T-helper 1 cell treated with Interleukin-12 subunit alpha and Interleukin-12 subunit beta and Interleukin-4 antibody, amounts not matched to agents 30 μg/mL and 1 μg/mL, for 36 hours (primary cell): Measurements from ENCODE around the gene CA10.

Experiments used
- H3K27ac Mint-ChIP-seq: one replicate; pipeline ENCODE4 v1.8.0; 2021; ENCODE audit warnings: mild to moderate bottlenecking, mixed read lengths
- H3K27me3 Mint-ChIP-seq: one replicate; pipeline ENCODE4 v1.8.0; 2021; ENCODE audit warnings: low read depth, mixed read lengths
- H3K36me3 Mint-ChIP-seq: one replicate; pipeline ENCODE4 v1.8.0; 2021; ENCODE audit warnings: low read depth, mixed read lengths
- H3K4me1 Mint-ChIP-seq: one replicate; pipeline ENCODE4 v1.8.0; 2021; ENCODE audit warnings: low read depth, mixed read lengths
- H3K4me3 Mint-ChIP-seq: one replicate; pipeline ENCODE4 v1.8.0; 2021; ENCODE audit warnings: mild to moderate bottlenecking, moderate library complexity, mixed read lengths
- H3K9me3 Mint-ChIP-seq: one replicate; pipeline ENCODE4 v1.8.0; 2021; ENCODE audit warnings: mixed read lengths

The CA10 gene

DNA sequence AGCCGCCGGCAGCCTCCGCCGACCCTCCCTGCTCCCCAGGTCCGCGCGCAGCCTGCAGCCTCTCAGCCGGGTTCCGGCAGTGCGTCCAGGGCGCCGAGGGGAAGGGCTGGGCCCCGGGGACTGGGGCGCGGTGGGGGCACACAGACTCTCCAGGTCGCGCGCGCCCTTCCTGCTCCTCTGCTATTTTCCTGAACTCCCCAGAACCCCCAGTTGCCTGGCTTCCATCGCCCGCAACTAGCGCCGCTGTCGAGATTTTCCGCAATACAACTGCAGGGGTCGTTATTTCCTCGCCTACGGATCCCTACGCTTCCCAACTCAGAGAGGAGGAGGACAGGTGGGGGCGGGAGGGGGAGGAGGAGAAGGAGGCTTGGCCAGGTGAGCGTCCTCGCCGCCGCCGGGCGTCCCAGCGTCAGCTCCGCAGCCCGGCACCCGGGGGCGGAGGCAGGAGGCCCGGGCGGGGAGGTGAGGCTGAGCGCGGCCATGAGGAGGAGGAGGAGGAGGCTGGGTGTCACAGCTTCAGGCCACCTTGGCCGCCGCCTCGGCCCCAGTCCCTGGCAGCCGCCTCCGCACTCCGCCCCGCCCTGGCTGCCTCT, at the start of gene CA10:
TSS of gene CA10 (minus strand) at position 265 of the 593 bp plus-strand sequence.
- Mint-ChIP-seq H3K27ac (no peak within 1 kb of the TSS), H3K4me3 (no peak within 1 kb of the TSS), H3K36me3 (no peaks in the 10 kb centered on the region), H3K4me1 (peaks cover 3% of the 10 kb centered on the region), H3K27me3 (peaks cover 52% of the 10 kb centered on the region), H3K9me3 (peaks cover 8% of the 10 kb centered on the region)

DNA sequence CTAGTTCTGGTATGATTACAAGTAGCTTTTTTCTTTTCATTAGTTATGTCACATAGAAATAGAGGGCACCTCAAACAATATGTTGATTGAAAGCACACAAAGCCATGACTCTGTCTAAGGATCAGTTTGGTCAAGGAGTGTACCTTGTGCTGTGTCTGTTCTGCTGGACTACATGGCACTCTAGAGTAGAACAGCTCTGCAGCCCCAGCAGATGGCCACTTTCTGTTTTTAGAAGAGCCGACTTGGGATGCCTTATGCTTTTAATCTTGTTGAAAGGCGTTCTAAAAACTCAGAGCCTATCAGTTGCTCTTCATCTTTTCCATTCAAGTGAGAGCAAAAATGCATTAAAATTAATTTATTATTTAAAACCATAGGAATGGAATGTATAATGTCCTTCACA, 49.3 kb upstream of the CA10 start:
- Mint-ChIP-seq H3K27ac (no peak overlapping the region), H3K36me3 (no peaks in the 10 kb centered on the region)

DNA sequence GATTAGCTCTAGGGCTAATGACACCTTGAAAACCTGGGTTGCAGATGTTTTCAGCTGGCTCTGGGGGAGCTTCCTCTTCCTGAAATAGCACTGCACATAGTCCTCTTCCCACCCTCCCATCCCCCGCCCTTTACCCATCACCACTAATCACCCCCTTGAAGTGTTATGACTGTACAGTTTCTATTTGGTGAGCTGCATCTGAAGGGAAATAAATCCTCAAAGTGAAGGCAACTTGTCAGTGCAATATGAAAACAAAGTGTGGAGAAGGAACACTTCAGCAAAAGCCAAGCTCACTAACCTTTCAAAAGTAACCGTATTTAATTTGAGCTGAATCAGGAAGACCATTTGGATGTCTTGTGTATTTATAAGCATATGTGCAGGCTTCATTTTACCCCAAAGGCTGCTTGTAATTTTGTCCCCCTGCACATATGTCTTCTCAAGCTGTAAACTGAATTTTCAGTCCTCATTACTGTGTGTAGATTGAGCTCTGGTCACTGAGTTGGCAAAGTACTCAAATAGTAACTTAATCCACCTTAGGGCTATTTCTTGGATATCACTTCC, 44.1 kb upstream of the CA10 start:
- no peaks in the 10 kb centered on the region for H3K4me1 Mint-ChIP-seq
- no peaks in the 10 kb centered on the region for H3K9me3 Mint-ChIP-seq
- H3K27me3 Mint-ChIP-seq, result no peaks in the 10 kb centered on the region
- H3K27ac Mint-ChIP-seq, result no peak overlapping the region
- no peaks in the 10 kb centered on the region for H3K36me3 Mint-ChIP-seq
- no peak overlapping the region for H3K4me3 Mint-ChIP-seq

More for the DNA sequence above, 49.3 kb upstream of the CA10 start:
- no peaks in the 10 kb centered on the region for H3K27me3 Mint-ChIP-seq
- H3K4me3 Mint-ChIP-seq, result no peak overlapping the region
- no peaks in the 10 kb centered on the region for H3K4me1 Mint-ChIP-seq
- no peaks in the 10 kb centered on the region for H3K9me3 Mint-ChIP-seq

DNA sequence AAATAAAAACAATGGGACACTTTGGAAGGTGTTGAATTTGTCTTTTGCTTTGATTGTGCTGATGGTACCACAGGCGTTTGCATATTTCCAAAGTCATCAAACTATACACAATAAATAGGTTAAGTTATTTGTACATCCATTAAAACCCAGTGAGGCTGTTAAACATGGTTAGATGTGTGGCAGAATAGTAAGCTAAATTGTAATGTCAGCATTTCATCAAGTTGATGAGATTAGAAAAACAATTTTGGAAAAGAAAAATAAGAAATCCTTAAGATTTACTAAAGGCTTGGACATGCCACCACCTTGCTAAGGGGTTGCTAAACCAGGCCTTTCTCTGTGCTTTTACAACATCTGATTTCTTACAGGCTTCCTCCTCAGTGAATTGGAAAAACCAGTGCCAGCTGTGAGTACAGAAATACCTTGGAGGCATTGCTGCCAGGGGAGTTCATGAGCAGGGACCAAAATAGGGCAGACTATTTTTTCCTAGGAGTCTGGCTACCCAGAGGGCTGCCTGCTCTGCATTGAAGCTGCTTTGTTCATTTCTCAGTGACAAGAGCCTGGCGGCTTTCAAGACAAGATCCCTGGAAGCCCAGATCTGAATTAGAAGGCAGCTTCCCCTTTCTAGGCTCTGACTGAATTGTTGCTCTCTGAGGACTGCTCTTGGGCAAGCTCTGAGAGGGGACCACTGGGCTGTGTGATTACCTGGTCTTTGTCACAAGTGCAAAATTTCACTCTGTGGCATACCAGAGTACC, 43.4 kb upstream of the CA10 start:
- no peaks in the 10 kb centered on the region for H3K36me3 Mint-ChIP-seq
- H3K27me3 Mint-ChIP-seq, result no peaks in the 10 kb centered on the region
- H3K4me1 Mint-ChIP-seq, result no peaks in the 10 kb centered on the region
- no peak overlapping the region for H3K27ac Mint-ChIP-seq
- H3K9me3 Mint-ChIP-seq, result no peaks in the 10 kb centered on the region
- no peak overlapping the region for H3K4me3 Mint-ChIP-seq

DNA sequence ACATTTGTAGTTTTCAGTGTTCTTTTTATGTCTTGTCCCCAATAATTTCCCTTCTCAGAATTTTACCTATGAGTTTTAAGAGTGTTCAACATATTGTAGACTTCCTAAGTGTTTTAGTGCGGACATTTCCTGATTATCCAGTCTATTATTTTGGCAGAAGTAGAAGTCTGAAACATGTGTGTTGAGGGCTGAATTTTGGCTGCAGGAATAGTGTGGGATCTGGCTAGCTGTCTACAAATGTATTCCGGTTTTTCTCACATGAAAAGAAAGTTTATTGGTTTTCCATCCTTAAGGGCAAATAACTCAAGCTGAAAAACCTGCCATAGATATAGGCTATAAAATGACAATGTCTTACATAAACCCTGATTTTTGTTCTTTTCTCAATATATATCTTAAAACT, 33.0 kb upstream of the CA10 start:
- H3K36me3 Mint-ChIP-seq, result no peaks in the 10 kb centered on the region

DNA sequence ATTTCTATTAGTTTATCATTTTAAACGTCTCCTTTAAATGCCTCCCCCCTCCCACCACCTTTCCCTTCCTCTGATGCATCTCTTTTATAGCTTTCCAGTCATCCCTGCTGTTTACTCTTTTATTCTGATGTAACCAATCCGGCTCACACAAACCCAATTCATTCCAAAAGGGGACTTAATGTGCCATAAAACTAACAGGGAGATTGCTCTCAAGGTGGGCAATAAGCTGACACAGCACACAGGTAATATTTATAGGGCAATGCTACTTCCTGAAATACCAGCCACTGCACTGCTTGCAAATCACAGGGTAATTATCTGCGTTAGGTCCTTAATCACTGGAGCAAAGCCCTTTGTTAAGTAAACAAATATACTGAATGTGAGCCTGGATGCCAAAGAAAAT, 23.3 kb upstream of the CA10 start:
- Mint-ChIP-seq H3K9me3 (peaks cover 5% of the 10 kb centered on the region), H3K4me1 (no peaks in the 10 kb centered on the region), H3K4me3 (no peak overlapping the region), H3K27me3 (no peaks in the 10 kb centered on the region), H3K27ac (no peak overlapping the region), H3K36me3 (no peaks in the 10 kb centered on the region)

More for the DNA sequence above, 33.0 kb upstream of the CA10 start:
- Mint-ChIP-seq H3K9me3 (no peaks in the 10 kb centered on the region), H3K27ac (no peak overlapping the region), H3K27me3 (no peaks in the 10 kb centered on the region), H3K4me1 (no peaks in the 10 kb centered on the region), H3K4me3 (no peak overlapping the region)

DNA sequence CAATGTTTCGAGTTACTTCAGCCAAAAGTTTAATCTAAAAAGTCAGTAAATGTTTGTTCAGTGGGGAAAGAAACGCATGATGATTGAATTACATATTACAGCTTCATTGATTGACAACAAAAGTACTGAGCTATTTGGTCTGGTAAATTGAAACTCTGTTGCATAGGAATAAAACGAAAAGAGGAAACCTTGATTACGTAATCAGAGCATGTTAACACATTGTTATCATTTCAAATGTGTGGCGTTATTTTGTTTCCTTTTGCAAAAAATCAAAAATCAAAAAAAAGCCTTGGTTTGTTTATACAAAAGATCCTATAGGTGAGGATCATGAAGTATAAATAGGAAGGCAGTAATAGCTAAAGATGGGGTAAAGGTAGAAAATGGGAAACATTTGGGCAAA, 19.5 kb upstream of the CA10 start:
- H3K36me3 Mint-ChIP-seq, result no peaks in the 10 kb centered on the region
- no peaks in the 10 kb centered on the region for H3K4me1 Mint-ChIP-seq
- no peaks in the 10 kb centered on the region for H3K9me3 Mint-ChIP-seq
- H3K27ac Mint-ChIP-seq, result no peak overlapping the region
- no peak overlapping the region for H3K4me3 Mint-ChIP-seq
- H3K27me3 Mint-ChIP-seq, result no peaks in the 10 kb centered on the region

DNA sequence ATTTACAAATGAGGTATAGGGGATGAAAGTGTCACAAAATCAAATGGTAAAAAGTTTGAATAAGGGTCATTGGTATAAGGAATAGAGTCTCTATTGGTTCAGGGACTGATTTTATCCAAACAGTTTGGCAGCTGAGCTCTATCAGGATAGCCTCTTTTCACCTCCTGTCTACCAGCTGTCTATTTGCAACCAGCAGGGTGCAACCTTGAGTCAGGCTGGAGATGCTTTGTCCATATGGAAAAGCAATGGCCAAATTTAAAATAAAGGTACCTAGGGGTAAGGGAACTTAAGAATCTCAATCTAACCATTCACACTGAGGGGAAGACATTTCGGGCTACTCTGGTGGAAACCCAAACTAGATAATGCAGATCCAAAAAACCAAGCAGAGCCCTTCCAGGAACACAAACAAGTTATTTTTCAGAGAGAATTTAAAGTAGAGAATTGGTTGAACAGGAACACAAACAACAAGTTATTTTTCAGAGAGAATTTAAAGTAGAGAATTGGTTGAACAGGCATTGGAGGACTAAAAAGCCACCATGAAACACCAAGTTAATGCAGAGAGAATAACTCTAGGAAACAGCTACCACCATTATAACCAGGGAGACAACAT, 12.6 kb upstream of the CA10 start:
- H3K27me3 Mint-ChIP-seq, result no peaks in the 10 kb centered on the region
- no peaks in the 10 kb centered on the region for H3K9me3 Mint-ChIP-seq
- no peaks in the 10 kb centered on the region for H3K4me1 Mint-ChIP-seq
- H3K36me3 Mint-ChIP-seq, result no peaks in the 10 kb centered on the region
- H3K4me3 Mint-ChIP-seq, result no peak overlapping the region
- H3K27ac Mint-ChIP-seq, result no peak overlapping the region

DNA sequence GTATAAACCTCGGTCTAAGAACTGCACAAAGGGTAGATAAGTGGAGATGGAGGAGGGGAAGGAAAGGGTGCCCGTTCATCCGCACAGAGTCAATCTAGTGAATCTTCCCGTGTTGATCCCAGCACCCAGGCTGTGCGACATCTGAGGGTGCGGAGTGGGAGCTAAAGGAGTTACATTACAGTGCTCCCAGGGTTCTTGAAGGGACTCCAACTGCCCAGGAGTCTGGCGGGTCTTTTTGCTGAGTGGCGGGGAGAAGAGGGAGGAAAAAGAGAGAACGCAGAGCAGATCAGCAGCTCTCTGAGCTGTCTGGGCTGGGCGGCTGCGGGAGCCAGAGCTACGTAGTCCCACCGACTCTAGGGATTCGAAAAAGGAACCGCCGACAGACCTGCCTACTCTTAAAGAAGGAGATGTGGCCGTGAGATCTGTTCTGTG, 1.6 kb upstream of the CA10 start:
- H3K9me3 Mint-ChIP-seq, result peaks cover 8% of the 10 kb centered on the region
- H3K27ac Mint-ChIP-seq, result no peak overlapping the region
- peaks cover 3% of the 10 kb centered on the region for H3K4me1 Mint-ChIP-seq
- H3K36me3 Mint-ChIP-seq, result no peaks in the 10 kb centered on the region
- H3K4me3 Mint-ChIP-seq, result no peak overlapping the region
- peaks cover 52% of the 10 kb centered on the region for H3K27me3 Mint-ChIP-seq

DNA sequence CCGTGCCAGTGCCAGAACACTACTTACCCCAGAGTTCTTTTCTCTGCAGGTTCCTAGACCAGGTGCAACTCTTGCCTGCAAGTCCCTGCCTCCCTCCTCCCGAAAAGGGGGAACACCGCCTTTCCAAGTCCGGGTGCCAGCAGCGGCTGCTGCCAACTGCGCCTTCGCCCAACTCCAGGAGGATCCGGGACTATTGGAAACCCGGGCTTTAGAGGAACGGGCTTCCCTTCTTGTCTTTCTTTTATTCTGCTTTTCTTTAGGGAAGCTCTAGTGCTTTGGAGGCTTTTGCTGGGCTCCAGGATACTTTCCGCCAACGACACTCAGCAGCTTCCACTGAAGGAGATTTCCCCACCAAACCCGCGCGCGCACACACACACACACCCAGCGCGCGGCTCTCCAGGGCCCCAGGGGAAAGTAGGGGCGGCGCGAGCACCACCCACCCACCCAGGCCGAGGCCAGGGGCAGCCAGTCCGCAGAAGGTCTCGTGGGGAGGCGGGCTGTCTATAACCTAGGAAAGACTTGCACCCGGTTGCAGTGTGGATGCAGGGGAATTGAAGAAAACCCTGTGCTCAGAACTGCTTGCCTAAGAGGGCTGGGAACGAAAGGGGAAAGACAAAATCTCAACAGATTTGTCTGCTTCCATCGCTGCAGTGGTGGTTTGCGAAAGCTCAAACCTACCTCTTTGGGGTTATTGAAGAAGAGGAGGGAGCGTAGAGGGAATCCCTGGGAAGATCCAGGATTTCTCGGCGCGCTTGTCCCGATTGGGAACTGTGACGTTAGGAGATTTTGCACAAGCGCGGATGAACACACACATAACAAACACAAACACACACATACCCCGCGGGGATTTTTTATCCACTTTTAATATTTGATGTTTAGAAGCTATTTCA, 977 bp upstream of the CA10 start:
- peaks cover 8% of the 10 kb centered on the region for H3K9me3 Mint-ChIP-seq
- H3K27me3 Mint-ChIP-seq, result peaks cover 52% of the 10 kb centered on the region
- H3K36me3 Mint-ChIP-seq, result no peaks in the 10 kb centered on the region
- peaks cover 3% of the 10 kb centered on the region for H3K4me1 Mint-ChIP-seq
- H3K4me3 Mint-ChIP-seq, result no peak overlapping the region
- no peak overlapping the region for H3K27ac Mint-ChIP-seq

DNA sequence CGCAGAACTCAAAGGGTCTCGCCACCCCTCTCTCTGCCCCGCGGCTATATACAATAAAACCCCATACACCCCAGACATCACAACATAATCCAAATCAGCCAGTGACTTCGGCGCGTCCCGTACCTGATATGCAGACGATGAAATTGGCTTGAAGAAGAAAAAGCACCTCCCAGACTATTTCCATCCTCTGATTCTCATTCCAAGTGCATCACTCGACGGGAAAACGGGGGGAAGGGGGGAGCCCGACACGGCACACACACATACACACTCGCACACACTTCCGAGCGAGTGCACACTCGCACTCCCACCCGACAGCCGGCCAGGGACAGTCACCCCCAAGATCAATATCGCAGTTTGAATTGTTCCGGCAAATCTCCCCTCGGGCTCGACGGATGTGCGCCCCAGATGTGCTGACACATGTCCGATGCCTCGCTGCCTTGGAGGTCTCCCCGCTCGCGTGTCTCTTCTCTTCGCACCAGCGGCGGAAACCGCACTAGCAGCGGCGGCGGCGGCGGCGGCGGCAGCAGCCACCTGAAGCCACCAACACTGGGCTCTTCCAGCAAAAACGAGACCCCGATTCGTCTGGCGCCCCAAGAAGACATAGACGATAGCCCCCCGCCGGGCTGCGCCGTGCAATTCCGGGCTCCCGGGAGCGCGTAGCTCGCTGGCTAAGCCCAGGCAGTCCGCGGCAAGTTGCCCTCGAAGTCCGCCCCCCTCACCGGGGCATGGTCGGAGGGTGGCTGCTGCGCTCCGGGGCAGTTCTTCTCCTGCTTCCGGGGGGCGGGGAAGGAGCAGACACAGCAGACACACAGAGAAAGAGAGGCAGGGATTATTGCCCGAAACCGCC, 688 bp downstream of the CA10 start:
- H3K27me3 Mint-ChIP-seq, result peaks cover 52% of the 10 kb centered on the region
- no peaks in the 10 kb centered on the region for H3K36me3 Mint-ChIP-seq

DNA sequence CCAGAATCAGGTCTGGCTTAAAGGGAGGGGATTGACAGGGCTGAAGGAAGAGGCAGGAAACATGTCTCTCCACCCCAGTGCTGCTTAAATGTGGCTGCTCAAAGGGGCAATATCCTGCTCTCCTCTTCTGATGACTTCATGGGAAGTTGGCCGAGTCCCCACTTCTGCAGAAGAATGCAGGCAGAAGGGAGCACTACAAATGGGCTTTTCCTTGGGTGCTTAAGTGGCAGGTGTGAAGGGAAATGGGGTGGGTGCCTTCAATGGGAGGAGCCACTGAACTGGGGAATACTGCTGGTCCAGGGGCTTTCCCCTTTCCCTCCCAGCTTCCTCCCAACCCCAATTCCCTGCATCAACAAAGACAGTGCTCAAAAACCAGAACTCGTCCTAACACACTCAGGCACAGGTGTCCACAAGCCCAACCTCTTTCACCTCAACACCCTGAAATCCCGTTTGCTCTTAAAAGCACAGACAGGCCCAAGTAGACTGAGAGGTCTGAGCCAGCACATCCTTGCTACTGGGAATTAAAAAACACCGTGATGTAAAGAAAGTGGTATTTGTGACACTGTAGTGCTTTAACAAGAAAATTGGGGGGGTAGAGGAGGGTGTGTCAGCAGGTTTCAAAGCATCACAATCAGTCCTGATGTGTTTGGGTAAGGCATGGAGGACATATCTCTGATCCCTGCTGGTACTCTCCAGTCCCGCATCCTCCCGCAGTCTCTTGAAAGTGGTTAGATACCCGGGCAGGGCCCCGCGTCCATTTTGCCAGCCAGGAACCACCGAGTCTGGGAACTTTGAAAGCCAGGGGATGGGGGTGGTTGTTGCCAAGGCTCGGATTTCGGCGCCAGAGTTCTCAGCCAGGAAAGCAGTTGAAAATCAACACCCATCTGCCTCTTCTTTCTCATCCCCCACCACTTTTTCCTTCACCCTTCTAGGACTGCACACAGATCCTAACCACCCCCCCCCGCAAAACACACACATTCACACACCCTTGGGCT, 1.6 kb downstream of the CA10 start:
- no peaks in the 10 kb centered on the region for H3K36me3 Mint-ChIP-seq
- no peak overlapping the region for H3K4me3 Mint-ChIP-seq
- H3K27me3 Mint-ChIP-seq, result peaks cover 52% of the 10 kb centered on the region
- H3K4me1 Mint-ChIP-seq, result peaks cover 3% of the 10 kb centered on the region
- no peak overlapping the region for H3K27ac Mint-ChIP-seq
- H3K9me3 Mint-ChIP-seq, result peaks cover 8% of the 10 kb centered on the region

More for the DNA sequence above, 688 bp downstream of the CA10 start:
- Mint-ChIP-seq H3K9me3 (peaks cover 8% of the 10 kb centered on the region), H3K4me3 (no peak overlapping the region), H3K27ac (no peak overlapping the region), H3K4me1 (peaks cover 3% of the 10 kb centered on the region)

DNA sequence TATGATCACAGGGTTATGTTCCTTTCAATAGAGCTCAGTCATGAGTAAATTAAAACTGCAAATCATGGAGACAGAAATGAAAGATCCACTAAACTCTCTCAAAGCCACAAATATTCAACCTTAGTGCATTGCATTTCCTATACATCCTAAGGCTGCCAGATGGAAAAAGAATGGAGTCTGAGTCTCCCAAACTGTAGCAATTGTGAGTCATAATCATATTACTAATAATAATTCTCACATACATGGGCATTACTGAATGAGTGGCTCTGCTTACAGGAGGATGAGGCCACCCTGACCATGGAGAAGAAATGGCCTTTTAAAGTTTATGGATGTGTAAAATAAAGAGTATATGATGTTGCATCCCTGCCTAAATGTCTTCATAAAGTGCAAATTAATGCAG, 3.2 kb downstream of the CA10 start:
- Mint-ChIP-seq H3K36me3 (no peaks in the 10 kb centered on the region), H3K27me3 (peaks cover 41% of the 10 kb centered on the region), H3K4me3 (no peak overlapping the region), H3K27ac (no peak overlapping the region), H3K9me3 (peaks cover 4% of the 10 kb centered on the region), H3K4me1 (peaks cover 3% of the 10 kb centered on the region)
